HepG2 (cell line): ENCODE measurements around the gene OR51E1. TPM values are rescaled to one million over a fixed set of nuclear protein-coding genes. Genes with fewer than 3 reads are reported as not detected.

Experiments
- ATAC-seq: fragments of 200-7000 bp; cut with Tn5 transposase; 3 replicates; pipeline ENCODE4 v1.9.1; 2020; ENCODE audit warnings: mild to moderate bottlenecking, moderate library complexity
- BruUV-seq: library from RNA; stranded (reverse); fragments of 400-500 nt; replicated peaks from 2 replicates; lab custom pipeline; 2021; lab: Mats Ljungman, UMichigan
- CTCF ChIA-PET: fragments of 300-600 bp; formaldehyde crosslinking; extraction: SDS; loops from one replicate; lab custom pipeline; 2021; ENCODE audit warnings: low total read pairs, inconsistent platforms, low intra/inter-chr PET ratio; lab: Yijun Ruan, JAX
- POLR2A ChIA-PET: fragments of 350-600 bp; sonication (Branson Sonifier 250); formaldehyde crosslinking; loops from one replicate; lab custom pipeline; 2020; ENCODE audit warnings: antibody characterized with exemption, inconsistent platforms; lab: Yijun Ruan, JAX
- DNase-seq: peaks from one replicate; pipeline ENCODE4 v3.0.0-alpha.2; 2015; ENCODE audit warnings: low spot score
- FAIRE-seq: peaks from 3 replicates; lab custom pipeline; 2011; peaks lifted over from hg19 to GRCh38; lab: Jason Lieb, UNC
- H2AFZ ChIP-seq: one replicate; pipeline ENCODE4 v1.6.1; 2011; ENCODE audit warnings: low read length, inconsistent platforms
- H3K27ac ChIP-seq: fragments of 300-600 bp; 3 replicates; pipeline ENCODE4 v1.8.0; 2011; ENCODE audit warnings: mixed run types, mild to moderate bottlenecking, mixed read lengths, low read length, inconsistent platforms; ENCODE audit not compliant: insufficient read depth; ENCODE audit errors: extremely low read length
- H3K27me3 ChIP-seq, 2 experiments: fragments of 200-600 bp in 1 of 2; 2 replicates in 1 of 2; 3 replicates in 1 of 2; pipeline versions ENCODE4 v1.6.0 to v1.8.0; 2011; ENCODE audit warnings: low read length in 2 of 2, mild to moderate bottlenecking in 2 of 2, moderate library complexity in 2 of 2, inconsistent platforms in 1 of 2; ENCODE audit not compliant: insufficient read depth in 2 of 2, control insufficient read depth in 1 of 2
- H3K36me3 ChIP-seq, 2 experiments: fragments of 200-600 bp in 1 of 2; replicated peaks in 1 of 2; 2 replicates in 1 of 2; 3 replicates in 1 of 2; pipeline versions ENCODE4 v1.5.1 to v1.8.0; 2011; ENCODE audit warnings: low read length in 2 of 2, inconsistent platforms in 1 of 2; ENCODE audit not compliant: insufficient read depth in 2 of 2, control insufficient read depth in 1 of 2
- H3K4me1 ChIP-seq: 2 replicates; pipeline ENCODE4 v1.5.1; 2012; ENCODE audit warnings: low read length, inconsistent platforms; ENCODE audit not compliant: insufficient read depth
- H3K4me2 ChIP-seq: 2 replicates; pipeline ENCODE4 v1.6.0; 2011; ENCODE audit warnings: low read depth, low read length, inconsistent platforms
- H3K4me3 ChIP-seq, 3 experiments: fragments of 200-600 bp in 1 of 3; sonication (generic), shearing (Covaris generic) in 1 of 3; replicated peaks in 1 of 3; 2 replicates each; pipeline ENCODE4 v1.5.1; 2011 to 2016; ENCODE audit warnings: low read length in 3 of 3, inconsistent platforms in 2 of 3, low read depth in 2 of 3, mild to moderate bottlenecking in 2 of 3, control low read depth in 1 of 3, mixed read lengths in 1 of 3; ENCODE audit not compliant: insufficient read depth in 1 of 3
- H3K79me2 ChIP-seq: one replicate; pipeline ENCODE4 v1.6.1; 2011; ENCODE audit warnings: low read length, inconsistent platforms; ENCODE audit not compliant: insufficient read depth
- H3K9ac ChIP-seq: 2 replicates; pipeline ENCODE4 v1.6.0; 2011; ENCODE audit warnings: mild to moderate bottlenecking, low read depth, low read length, inconsistent platforms; ENCODE audit not compliant: insufficient read depth
- H3K9me3 ChIP-seq: 2 replicates; pipeline ENCODE4 v1.5.1; 2012; ENCODE audit warnings: mild to moderate bottlenecking, low read length
- H4K20me1 ChIP-seq: 2 replicates; pipeline ENCODE4 v1.6.0; 2011; ENCODE audit warnings: inconsistent platforms, mild to moderate bottlenecking, low read length, moderate library complexity; ENCODE audit not compliant: insufficient read depth
- BCLAF1 ChIP-seq: fragments of 450-650 bp; IDR thresholded peaks from 2 replicates; pipeline ENCODE4 v1.6.1; 2017; ENCODE audit warnings: mild to moderate bottlenecking
- CTCF ChIP-seq: sonication (generic); formaldehyde crosslinking; IDR thresholded peaks from 2 replicates; pipeline ENCODE4 v1.5.0; 2020; ENCODE audit warnings: mild to moderate bottlenecking, missing genetic modification reagents, moderate library complexity
- HNF1A ChIP-seq, 2 experiments: sonication (generic) in 1 of 2; formaldehyde crosslinking in 1 of 2; IDR thresholded peaks; 2 replicates each; pipeline versions ENCODE4 v1.4.0 to v1.6.1; 2016 to 2020; ENCODE audit warnings: borderline replicate concordance in 1 of 2, low read depth in 1 of 2, mild to moderate bottlenecking in 1 of 2, missing genetic modification reagents in 1 of 2
- ISL2 ChIP-seq: sonication (generic); formaldehyde crosslinking; IDR thresholded peaks from 2 replicates; pipeline ENCODE4 v1.5.0; 2020; ENCODE audit warnings: missing genetic modification reagents
- POLR2AphosphoS2 ChIP-seq: IDR thresholded peaks from 2 replicates; pipeline ENCODE4 v1.6.1; 2011; ENCODE audit warnings: low read depth, low read length, improper control_type of control experiment
- TSC22D2 ChIP-seq: sonication (generic); formaldehyde crosslinking; IDR thresholded peaks from 2 replicates; pipeline ENCODE4 v1.5.1; 2020; ENCODE audit warnings: missing genetic modification reagents, mild to moderate bottlenecking, borderline replicate concordance
- ZNF710 ChIP-seq: sonication (generic); formaldehyde crosslinking; IDR thresholded peaks from 2 replicates; pipeline ENCODE4 v1.5.0; 2020; ENCODE audit warnings: mild to moderate bottlenecking, missing genetic modification reagents, borderline replicate concordance
- WGBS: methylation state at CpG from one replicate; pipeline ENCODE4 v1.1.6; 2017; ENCODE audit warnings: low lambda C conversion rate; 5-methylcytosine and 5-hydroxymethylcytosine counted together
- in situ Hi-C: cut with HindIII; loops from 2 replicates; pipeline ENCODE4 v1.10.0; 2017; ENCODE audit warnings: low pct_unique_long_range_greater_than_20kb; ENCODE audit not compliant: extremely low pct_ligation_motif_present
- intact Hi-C: fragments of 100-400 bp; cut with micrococcal nuclease; formaldehyde crosslinking; loops from one replicate; pipeline ENCODE4 v1.10.0; 2022; ENCODE audit not compliant: unreplicated experiment
- polyA plus RNA-seq, 8 experiments: library from polyadenylated mRNA; depleted of rRNA in 3 of 8; stranded (reverse) in 7 of 8; unstranded in 1 of 8; fragments of >200 nt; fragmentation: Illumina TruSeq in 4 of 8; extraction: Trizol in 4 of 8; gene quantifications; 2 replicates each; pipeline versions ENCODE4 v1.2.1 to v1.2.3, GENCODE V29; 2011 to 2016; ENCODE audit warnings: low read depth in 4 of 8, missing spikeins in 1 of 8, mixed read lengths in 1 of 8; ENCODE audit not compliant: insufficient read depth in 1 of 8
- total RNA-seq, 5 experiments: library from RNA; depleted of rRNA; stranded (reverse); fragments of >200 nt; fragmentation: Illumina TruSeq; extraction: Trizol; gene quantifications; 2 replicates each; pipeline ENCODE4 v1.2.3, GENCODE V29; 2016; ENCODE audit warnings: low read depth in 1 of 5

The OR51E1 gene
- total and polyA plus RNA-seq, 2 of the 13 experiments (the other 11 are each of a cell fraction or from before 2014, with no cell fraction given) = not detected

- no peak for TF ChIP-seq HNF1A (IDR thresholded peaks at IDR 0.05; ENCODE audit: low read depth)
- no peak for TF ChIP-seq HNF1A (CRISPR knock-in tag; IDR thresholded peaks at IDR 0.05; ENCODE audit: borderline replicate concordance)
- TF ChIP-seq CTCF = peak; percentile 70
- TF ChIP-seq POLR2AphosphoS2 = no peak
These were observed 17.3 kb upstream of the OR51E1 start (continued) for GRCh38 chr11:4626207-4627099.

GRCh38 chr11:4636136-4636535 lies 7.6 kb upstream of the OR51E1 start:
- FAIRE-seq = no peak
- no peak for ATAC-seq
- Histone ChIP-seq H3K27me3 (peaks cover 0 to 16% of the 10 kb centered on the region in 2 experiments; a peak in 4 of 5 replicates), H3K4me2 (no peak overlapping the region), H3K79me2 (no peaks in the 10 kb centered on the region), H2AFZ (no peak overlapping the region), H3K27ac (no peak overlapping the region), H4K20me1 (peaks cover 6% of the 10 kb centered on the region; the same call in 1 of the 2 replicates), H3K4me1 (no peaks in the 10 kb centered on the region), H3K9ac (no peak overlapping the region), H3K36me3 (no peaks in the 10 kb centered on the region), H3K9me3 (no peaks in the 10 kb centered on the region), H3K4me3 (no peak overlapping the region)
- WGBS = 3% methylated on average over 1 of the region's 2 CpGs
- POLR2A ChIA-PET = no interaction called here
- in situ Hi-C loops (loop anchor here (5.0 kb wide), 1 partner anchor 371 kb away; no protein-coding TSS in a partner anchor), intact Hi-C loops (no loop called here)
- no TSS peak for BruUV-seq
- CTCF ChIA-PET = interaction anchor here (2.0 kb wide), 1 partner anchor 368 kb away, joined by 13 read pairs; no protein-coding TSS in a partner anchor
- DNase-seq = no peak
- TF ChIP-seq BCLAF1 (no peak), ZNF710 (CRISPR knock-in tag) (no peak), TSC22D2 (no peak), ISL2 (CRISPR knock-in tag) (no peak)
